Naive thymus-derived CD4-positive, alpha-beta T cell (primary cell): ENCODE results near the gene RWDD1. TPM values are rescaled to one million over a fixed set of nuclear protein-coding genes. Genes with fewer than 3 reads are reported as not detected.

Source experiments
- ATAC-seq: fragments of 150-1000 bp; cut with Tn5 transposase; 2 replicates; pipeline ENCODE4 v1.10.0; 2021; ENCODE audit warnings: mild to moderate bottlenecking, moderate library complexity
- CTCF ChIA-PET: fragments of 350-600 bp; sonication (Branson Sonifier 250); formaldehyde crosslinking; loops from one replicate; lab custom pipeline; 2021; ENCODE audit warnings: antibody characterized with exemption; lab: Charles Lee
- POLR2A ChIA-PET: fragments of 350-600 bp; sonication (Branson Sonifier 250); formaldehyde crosslinking; loops from one replicate; lab custom pipeline; 2021; ENCODE audit warnings: antibody characterized with exemption, inconsistent platforms; lab: Charles Lee
- DNase-seq, 9 donors: peaks; one replicate each; pipeline versions ENCODE4 v3.0.0 to v3.0.0-alpha.2; 2020 to 2022; ENCODE audit warnings: mixed read lengths in 1 of 9
- H3K27ac ChIP-seq: one replicate; pipeline ENCODE4 v1.7.0; 2013; ENCODE audit warnings: mild to moderate bottlenecking, low read depth, low read length, moderate library complexity
- H3K27me3 ChIP-seq, 2 donors: one replicate each; pipeline ENCODE4 v1.7.0; 2013; ENCODE audit warnings: low read length in 2 of 2, mild to moderate bottlenecking in 2 of 2, moderate library complexity in 2 of 2; ENCODE audit not compliant: control insufficient read depth in 2 of 2, insufficient read depth in 2 of 2
- H3K36me3 ChIP-seq, 3 experiments: 1 replicate in 2 of 3; 2 replicates in 1 of 3; pipeline ENCODE4 v1.7.0; 2013; ENCODE audit warnings: low read length in 3 of 3, mild to moderate bottlenecking in 3 of 3, moderate library complexity in 1 of 3; ENCODE audit not compliant: insufficient read depth in 3 of 3, control insufficient read depth in 2 of 3
- H3K4me1 ChIP-seq, 2 donors: one replicate each; pipeline ENCODE4 v1.7.0; 2013; ENCODE audit warnings: low read length in 2 of 2, mild to moderate bottlenecking in 2 of 2, moderate library complexity in 1 of 2; ENCODE audit not compliant: control insufficient read depth in 2 of 2, insufficient read depth in 2 of 2
- H3K4me3 ChIP-seq: 2 replicates; pipeline ENCODE4 v1.7.0; 2013; ENCODE audit warnings: mild to moderate bottlenecking, low read length
- H3K9me3 ChIP-seq, 3 experiments: 1 replicate in 2 of 3; 2 replicates in 1 of 3; pipeline ENCODE4 v1.7.0; 2013; ENCODE audit warnings: low read length in 3 of 3; ENCODE audit not compliant: control insufficient read depth in 2 of 3
- H3K27ac Mint-ChIP-seq, 9 donors: one replicate each; pipeline ENCODE4 v1.8.0; 2020 to 2022; ENCODE audit warnings: mixed read lengths in 9 of 9, mild to moderate bottlenecking in 8 of 9, moderate library complexity in 5 of 9, inconsistent platforms in 2 of 9
- H3K27me3 Mint-ChIP-seq, 5 donors: one replicate each; pipeline ENCODE4 v1.8.0; 2021 to 2022; ENCODE audit warnings: mixed read lengths in 5 of 5, mild to moderate bottlenecking in 1 of 5
- H3K36me3 Mint-ChIP-seq, 5 donors: one replicate each; pipeline ENCODE4 v1.8.0; 2020 to 2022; ENCODE audit warnings: mixed read lengths in 5 of 5, mild to moderate bottlenecking in 3 of 5, inconsistent platforms in 1 of 5
- H3K4me1 Mint-ChIP-seq, 7 donors: one replicate each; pipeline ENCODE4 v1.8.0; 2020 to 2022; ENCODE audit warnings: mixed read lengths in 7 of 7, mild to moderate bottlenecking in 3 of 7, inconsistent platforms in 1 of 7
- H3K4me3 Mint-ChIP-seq, 10 donors: one replicate each; pipeline ENCODE4 v1.8.0; 2020 to 2022; ENCODE audit warnings: mild to moderate bottlenecking in 10 of 10, mixed read lengths in 10 of 10, moderate library complexity in 6 of 10, inconsistent platforms in 2 of 10
- H3K9me3 Mint-ChIP-seq, 11 donors: one replicate each; pipeline ENCODE4 v1.8.0; 2020 to 2022; ENCODE audit warnings: mixed read lengths in 11 of 11, mild to moderate bottlenecking in 4 of 11, inconsistent platforms in 1 of 11, moderate library complexity in 1 of 11
- intact Hi-C, 2 donors: fragments of 100-400 bp; cut with micrococcal nuclease; formaldehyde crosslinking; loops; one replicate each; pipeline ENCODE4 v1.15.1; 2023
- polyA plus RNA-seq, 2 donors: library from polyadenylated mRNA; unstranded; fragments of 300-500 nt; fragmentation: Illumina TruSeq; gene quantifications; one replicate each; pipeline ENCODE4 v1.2.3, GENCODE V29; 2021
- total RNA-seq, 6 experiments: library from RNA in 5 of 6; stranded (reverse) in 5 of 6; gene quantifications; 1 replicate in 5 of 6; 2 replicates in 1 of 6; pipeline ENCODE4 v1.2.3 and lab custom pipeline; 2021 to 2026

RWDD1 gene
- total and polyA plus RNA-seq, 7 experiments from 2014 or later: 33.2 to 68.5 (median 36.7) TPM

- no peaks in the 10 kb centered on the region for H3K36me3 ChIP-seq
- ChIA-PET POLR2A (interaction anchor here (2.5 kb wide), 1 partner anchor 15 kb away, joined by 6 read pairs; the partner anchor contains the start of gene RWDD1), CTCF (no interaction called here)
- peaks cover 0 to under 1% of the 10 kb centered on the region in 2 donors for H3K27me3 ChIP-seq
- no peak for ATAC-seq
- peaks cover 10 to 34% (median 13%) of the 10 kb centered on the region in 5 donors for H3K27me3 Mint-ChIP-seq
- no peak for DNase-seq
- H3K9me3 Mint-ChIP-seq: no peaks in the 10 kb centered on the region
- no peak overlapping the region for H3K27ac ChIP-seq
- no peak overlapping the region for H3K4me3 ChIP-seq
- H3K4me3 Mint-ChIP-seq: no peak overlapping the region
- H3K36me3 Mint-ChIP-seq: no peaks in the 10 kb centered on the region
- H3K27ac Mint-ChIP-seq: no peak overlapping the region
- H3K4me1 ChIP-seq: no peaks in the 10 kb centered on the region
- intact Hi-C loops: no loop called here
- H3K9me3 ChIP-seq: no peaks in the 10 kb centered on the region
- H3K4me1 Mint-ChIP-seq: peaks cover 0 to 2% (median under 1%) of the 10 kb centered on the region in 7 donors
These were observed 15.2 kb upstream of the RWDD1 start for GRCh38 chr6:116556065-116556464.

DNA sequence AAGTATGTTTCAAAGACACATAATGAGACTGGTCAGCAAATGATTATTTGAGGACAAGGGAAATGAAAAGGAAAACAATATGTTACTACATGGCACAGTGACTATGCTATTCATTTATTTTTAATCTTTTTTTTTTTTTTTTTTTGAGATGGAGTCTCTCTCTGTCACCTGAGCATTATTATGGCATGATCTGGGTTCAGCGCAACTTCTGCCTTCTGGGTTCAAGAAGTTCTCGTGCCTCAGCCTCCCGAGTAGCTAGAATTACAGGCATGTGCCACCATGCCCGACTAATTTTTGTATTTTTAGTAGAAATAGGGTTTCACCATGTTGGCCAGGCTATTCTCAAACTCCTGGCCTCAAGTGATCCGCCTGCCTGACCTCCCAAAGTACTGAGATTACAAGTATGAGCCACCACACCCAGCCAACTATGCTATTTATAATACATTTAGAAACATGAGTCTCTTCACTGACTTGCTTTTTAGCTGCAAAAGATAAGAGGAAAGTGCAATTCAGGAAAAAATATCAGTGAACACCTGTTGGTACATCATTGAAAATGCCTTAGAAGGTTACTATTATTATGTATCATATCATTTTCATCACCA lies 14.4 kb upstream of the RWDD1 start:
- no peaks in the 10 kb centered on the region for H3K36me3 ChIP-seq
- CTCF ChIA-PET: no interaction called here

DNA sequence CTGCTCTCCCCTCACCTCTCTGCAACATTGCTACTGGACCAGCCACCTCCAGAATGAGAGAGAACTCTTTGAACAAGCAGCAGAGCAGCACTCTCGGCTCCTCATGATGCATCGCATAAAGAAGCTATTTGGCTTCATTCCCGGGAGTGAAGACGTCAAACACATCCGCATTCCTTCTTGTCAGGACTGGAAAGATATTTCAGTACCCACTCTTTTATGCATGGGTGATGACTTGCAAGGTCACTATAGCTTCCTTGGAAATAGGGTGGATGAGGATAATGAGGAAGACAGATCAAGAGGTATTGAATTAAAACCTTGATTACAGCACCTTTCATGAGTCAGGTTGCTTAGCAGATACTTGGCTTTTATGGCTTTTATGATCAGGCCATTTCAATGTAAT lies 13.4 kb upstream of the RWDD1 start:
- intact Hi-C loops: no loop called here
- H3K9me3 ChIP-seq: no peaks in the 10 kb centered on the region
- no peaks in the 10 kb centered on the region for H3K36me3 ChIP-seq
- ATAC-seq (no peak), DNase-seq (no peak)
- Mint-ChIP-seq H3K27ac (no peak overlapping the region), H3K4me1 (peaks cover 0 to 5% (median 4%) of the 10 kb centered on the region in 7 donors), H3K9me3 (no peaks in the 10 kb centered on the region), H3K4me3 (no peak overlapping the region), H3K27me3 (peaks cover 8 to 36% (median 17%) of the 10 kb centered on the region in 5 donors), H3K36me3 (no peaks in the 10 kb centered on the region)
- POLR2A ChIA-PET: no interaction called here
- no peaks in the 10 kb centered on the region for H3K4me1 ChIP-seq
- no peaks in the 10 kb centered on the region for H3K27me3 ChIP-seq
- no peak overlapping the region for H3K4me3 ChIP-seq
- CTCF ChIA-PET: interaction anchor here (1.4 to 1.8 kb wide), 2 partner anchors 12 to 289 kb away, joined by 4 to 6 read pairs; no protein-coding TSS in a partner anchor
- no peak overlapping the region for H3K27ac ChIP-seq

More for the DNA sequence above, 14.4 kb upstream of the RWDD1 start:
- DNase-seq (no peak), ATAC-seq (no peak)
- intact Hi-C loops: no loop called here
- Mint-ChIP-seq H3K9me3 (no peaks in the 10 kb centered on the region), H3K27me3 (peaks cover 10 to 33% (median 11%) of the 10 kb centered on the region in 5 donors), H3K4me3 (no peak overlapping the region), H3K36me3 (no peaks in the 10 kb centered on the region), H3K27ac (no peak overlapping the region), H3K4me1 (peaks cover 0 to 5% (median 4%) of the 10 kb centered on the region in 7 donors)
- H3K27ac ChIP-seq: no peak overlapping the region
- H3K4me1 ChIP-seq: no peaks in the 10 kb centered on the region
- POLR2A ChIA-PET: no interaction called here
- H3K27me3 ChIP-seq: no peaks in the 10 kb centered on the region
- H3K4me3 ChIP-seq: no peak overlapping the region
- H3K9me3 ChIP-seq: no peaks in the 10 kb centered on the region

DNA sequence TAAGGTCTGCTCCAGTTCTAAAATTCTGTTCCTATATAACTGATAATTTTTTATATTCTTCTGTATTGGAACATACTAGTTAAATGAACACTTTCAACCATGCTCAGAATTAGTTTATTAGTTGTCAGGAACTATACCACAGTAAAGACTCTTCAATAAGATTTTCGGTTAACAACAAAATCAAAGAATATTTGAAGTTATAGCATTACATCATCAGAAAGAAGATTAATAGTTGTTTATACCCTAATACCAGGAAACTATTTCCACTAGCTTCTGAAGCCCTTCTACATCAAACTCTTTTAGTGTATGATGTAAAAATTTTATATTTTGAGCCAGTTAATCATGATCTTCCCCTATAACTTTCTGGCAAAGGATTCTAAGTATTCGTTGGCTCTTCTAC lies 11.2 kb upstream of the RWDD1 start:
- ChIA-PET POLR2A (interaction anchor here (1.1 kb wide), 1 partner anchor 11 kb away, joined by 3 read pairs; the partner anchor contains the start of gene RWDD1), CTCF (interaction anchor here (0.9 to 1.5 kb wide), 5 partner anchors 11 to 34 kb away, joined by 3 to 6 read pairs (median 3); partner anchors contain the start of gene RWDD1)
- DNase-seq: no peak
- H3K4me1 Mint-ChIP-seq: peaks cover 3 to 14% (median 10%) of the 10 kb centered on the region in 7 donors
- intact Hi-C loops: loop anchor here in 1 of 2 donors (2.0 kb wide), 1 partner anchor 17 kb away; no protein-coding TSS in a partner anchor
- ATAC-seq: no peak
- Histone ChIP-seq H3K4me3 (no peak overlapping the region), H3K36me3 (no peaks in the 10 kb centered on the region), H3K27me3 (no peaks in the 10 kb centered on the region), H3K27ac (no peak overlapping the region), H3K9me3 (no peaks in the 10 kb centered on the region), H3K4me1 (no peaks in the 10 kb centered on the region)
- H3K27me3 Mint-ChIP-seq: peaks cover 0 to 30% (median 23%) of the 10 kb centered on the region in 5 donors
- H3K4me3 Mint-ChIP-seq: no peak overlapping the region
- H3K9me3 Mint-ChIP-seq: no peaks in the 10 kb centered on the region
- H3K27ac Mint-ChIP-seq: no peak overlapping the region
- no peaks in the 10 kb centered on the region for H3K36me3 Mint-ChIP-seq

DNA sequence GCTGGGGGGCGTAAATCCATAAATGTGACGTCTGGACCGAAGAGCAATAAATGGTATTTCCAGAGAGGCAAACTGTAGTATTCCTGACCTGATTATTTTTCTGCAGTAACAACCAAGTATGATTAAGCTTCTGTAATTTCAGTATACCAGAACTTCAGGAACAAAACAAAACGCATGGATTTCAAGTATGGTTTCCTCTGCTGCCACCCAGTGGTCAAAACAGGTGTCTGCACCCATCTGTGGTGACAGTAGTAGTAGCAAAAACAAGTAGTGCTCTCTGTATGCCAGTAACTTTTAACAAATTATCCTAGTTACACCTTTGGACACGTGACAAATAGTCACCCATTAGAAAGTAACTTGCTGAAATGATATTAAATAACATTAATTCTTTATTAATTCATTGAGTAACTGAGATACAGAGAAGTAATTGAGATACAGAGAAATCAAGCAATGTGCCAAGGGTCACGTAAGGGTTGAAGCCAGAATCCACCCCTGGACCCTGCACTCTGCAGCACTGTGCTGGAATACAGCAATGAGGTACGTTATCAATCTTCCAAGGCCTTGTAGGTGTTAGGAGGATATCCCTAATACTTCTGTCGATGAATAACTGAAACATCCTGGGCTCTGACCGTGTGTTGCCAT lies 9.8 kb upstream of the RWDD1 start:
- Mint-ChIP-seq H3K9me3 (no peaks in the 10 kb centered on the region), H3K27ac (no peak overlapping the region)

DNA sequence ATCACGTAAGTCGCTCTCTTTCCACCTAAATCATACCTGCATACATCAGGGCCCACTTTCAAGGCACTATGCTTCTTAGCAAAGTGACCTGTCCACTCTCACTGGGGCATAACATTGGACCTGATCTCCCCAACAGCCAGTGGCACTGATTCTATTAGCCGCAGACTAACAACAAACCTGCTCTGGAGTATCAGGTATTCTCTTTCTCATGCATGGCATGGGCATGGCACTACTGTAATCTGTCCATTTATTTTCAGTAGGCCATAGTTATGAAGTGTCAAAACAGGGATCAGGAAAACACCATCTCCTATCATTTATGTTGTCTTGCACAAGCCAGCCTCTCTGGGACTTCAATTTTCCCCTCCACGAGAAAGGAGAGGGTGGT lies 9.3 kb upstream of the RWDD1 start:
- Histone ChIP-seq H3K4me3 (no peak overlapping the region), H3K9me3 (no peaks in the 10 kb centered on the region), H3K4me1 (no peaks in the 10 kb centered on the region), H3K36me3 (no peaks in the 10 kb centered on the region), H3K27me3 (no peaks in the 10 kb centered on the region), H3K27ac (no peak overlapping the region)
- Mint-ChIP-seq H3K27me3 (peaks cover 0 to 40% (median 18%) of the 10 kb centered on the region in 5 donors), H3K4me1 (peaks cover 3 to 14% (median 10%) of the 10 kb centered on the region in 7 donors), H3K36me3 (no peaks in the 10 kb centered on the region), H3K27ac (no peak overlapping the region), H3K4me3 (no peak overlapping the region), H3K9me3 (no peaks in the 10 kb centered on the region)
- DNase-seq: no peak
- intact Hi-C loops: no loop called here
- ChIA-PET CTCF (interaction anchor here (0.7 to 1.7 kb wide), 3 partner anchors 10 to 319 kb away, joined by 3 to 14 read pairs (median 8); partner anchors contain the start of gene RWDD1), POLR2A (interaction anchor here (1.9 kb wide), 1 partner anchor 10 kb away, joined by 11 read pairs; the partner anchor contains the start of gene RWDD1)
- ATAC-seq: no peak

More for the DNA sequence above, 9.8 kb upstream of the RWDD1 start:
- Mint-ChIP-seq H3K4me1 (peaks cover 3 to 14% (median 10%) of the 10 kb centered on the region in 7 donors), H3K4me3 (peak overlapping the region in 1 of 10 donors; percentile 40), H3K36me3 (no peaks in the 10 kb centered on the region), H3K27me3 (peaks cover 0 to 35% (median 18%) of the 10 kb centered on the region in 5 donors)
- H3K4me3 ChIP-seq: no peak overlapping the region
- H3K36me3 ChIP-seq: no peaks in the 10 kb centered on the region
- ChIA-PET POLR2A (interaction anchor here (0.9 kb wide), 2 partner anchors 10 to 283 kb away, joined by 3 read pairs; partner anchors contain the start of gene RWDD1), CTCF (interaction anchor here (0.6 to 1.5 kb wide), 9 partner anchors 9 to 280 kb away, joined by 3 to 6 read pairs (median 3); partner anchors contain the start of gene RWDD1)
- intact Hi-C loops: loop anchor here (1.0 to 2.0 kb wide), 7 partner anchors 10 to 344 kb away; partner anchors contain the start of gene RWDD1 (in 1 of the 2)
- H3K27me3 ChIP-seq: no peaks in the 10 kb centered on the region
- H3K4me1 ChIP-seq: no peaks in the 10 kb centered on the region
- H3K9me3 ChIP-seq: no peaks in the 10 kb centered on the region
- no peak overlapping the region for H3K27ac ChIP-seq
- peak; percentile 28 to 69 (median 57) for DNase-seq
- peak; percentile 90 for ATAC-seq
